Left hindlimb (tissue), 1 donor: ENCODE data around the gene ASPHD1.
"Not testable (repeated sequence)": the region's sequence is repeated elsewhere in the genome, so short reads cannot be mapped to it uniquely, and the experiment has no call there.

ENCODE experiments used
- DNase-seq: peaks from one replicate; pipeline ENCODE4 v3.0.0-alpha.2; 2018

The ASPHD1 gene

DNA sequence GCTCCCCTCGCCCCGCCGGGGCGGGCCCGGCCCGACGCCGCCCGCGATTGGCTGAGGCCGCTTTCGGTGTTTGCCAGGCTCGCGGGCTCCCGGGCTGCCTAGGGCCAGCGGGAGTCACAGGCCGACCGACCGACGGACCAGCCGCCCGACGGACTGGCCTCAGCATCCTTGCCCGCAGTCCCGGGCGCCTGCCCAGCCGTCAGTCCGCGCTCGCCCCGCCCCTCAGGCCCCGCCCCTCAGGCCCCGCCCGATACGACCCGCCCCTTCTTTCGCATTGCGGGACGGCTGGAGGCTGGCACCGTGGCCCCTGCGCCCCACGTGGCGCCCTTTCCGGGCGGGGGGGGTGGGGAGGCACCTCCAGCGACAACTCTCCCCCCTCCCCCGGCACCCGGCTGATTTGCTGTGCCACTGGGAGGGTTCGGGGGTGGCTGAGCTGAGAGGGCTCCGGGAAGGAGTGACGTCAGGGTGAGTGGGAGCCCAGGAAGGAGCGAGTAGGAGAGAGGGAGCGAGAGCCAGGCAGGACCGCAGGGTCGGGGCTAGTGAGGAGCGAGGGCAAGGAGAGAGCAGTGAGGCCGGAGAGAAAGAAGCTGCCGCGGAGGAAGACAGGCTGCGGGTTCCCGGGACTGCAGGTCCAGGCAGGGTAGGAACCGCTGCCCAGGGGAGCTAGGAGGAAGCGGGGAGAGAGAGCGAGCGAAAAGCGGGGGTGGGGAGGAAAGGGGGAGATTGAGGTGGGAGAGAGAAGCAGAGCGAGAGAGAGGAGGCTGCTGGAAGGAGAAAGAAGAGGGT, at the start of gene ASPHD1:
Gene ASPHD1, plus strand, starts transcription at position 387 of the 786 bp plus-strand sequence. CDS start 484 bp downstream, outside the sequence.
- peak; percentile 77 for DNase-seq

- DNase-seq: no peak
Observed at GRCh38 chr16:29850998-29851397, 49.3 kb upstream of the ASPHD1 start.

DNA sequence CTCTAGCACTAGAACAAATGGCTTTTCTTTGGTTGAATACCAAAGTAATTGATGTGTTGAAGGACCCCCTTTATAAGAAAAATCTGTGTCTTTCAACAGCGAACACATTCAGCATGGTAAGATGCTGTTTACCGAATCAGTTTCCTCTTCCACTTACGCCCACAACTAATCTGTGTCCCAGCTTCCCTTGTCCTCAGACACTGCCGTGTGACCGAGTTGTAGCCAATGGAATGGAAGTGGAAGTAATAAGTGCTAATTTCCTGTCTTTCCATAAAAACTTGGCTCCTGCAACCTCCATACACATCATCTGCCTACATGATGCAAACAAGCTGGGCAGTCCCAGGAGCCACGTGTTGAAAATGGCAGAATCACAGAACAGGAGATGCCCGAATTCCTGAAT, 47.6 kb upstream of the ASPHD1 start:
- DNase-seq: no peak

- DNase-seq: no peak
Observed at GRCh38 chr16:29854520-29855100, 45.7 kb upstream of the ASPHD1 start.

GRCh38 chr16:29857133-29857760, 43.0 kb upstream of the ASPHD1 start:
- no peak for DNase-seq

DNA sequence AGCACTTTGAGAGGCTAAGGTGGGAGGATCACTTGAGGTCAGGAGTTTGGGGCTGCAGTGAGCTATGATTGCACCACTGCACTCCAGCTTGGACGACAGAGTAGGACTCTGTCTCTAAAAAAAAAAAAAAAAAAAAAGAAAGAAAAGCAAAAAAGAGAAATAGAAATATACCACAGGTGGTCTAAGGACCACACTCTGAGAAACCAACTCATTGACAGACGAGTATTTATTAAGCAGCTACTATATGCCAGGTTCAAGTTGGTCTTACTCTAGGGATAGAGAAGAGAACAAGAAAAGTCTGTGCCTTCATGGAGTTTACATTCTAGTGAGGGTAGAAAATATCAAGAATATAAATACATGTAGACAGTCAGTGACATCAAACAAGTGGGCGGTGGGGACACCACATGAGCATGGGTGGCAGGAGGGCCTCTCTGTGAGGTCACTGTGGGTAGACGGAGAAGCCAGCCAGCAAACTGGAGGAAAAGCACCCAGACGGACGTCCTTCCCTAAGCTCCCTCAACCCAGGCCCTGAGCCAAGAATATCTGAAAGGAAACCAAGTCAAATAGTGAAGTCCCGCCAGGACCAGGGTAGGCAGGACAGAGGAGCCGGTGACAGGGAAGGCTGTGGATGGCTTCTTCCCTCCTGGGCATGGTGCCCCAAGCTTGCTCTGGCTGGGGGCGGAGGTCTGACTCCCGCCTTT, 42.0 kb upstream of the ASPHD1 start:
- no peak for DNase-seq

- no peak for DNase-seq
Observed at GRCh38 chr16:29858974-29859373, 41.3 kb upstream of the ASPHD1 start.

DNA sequence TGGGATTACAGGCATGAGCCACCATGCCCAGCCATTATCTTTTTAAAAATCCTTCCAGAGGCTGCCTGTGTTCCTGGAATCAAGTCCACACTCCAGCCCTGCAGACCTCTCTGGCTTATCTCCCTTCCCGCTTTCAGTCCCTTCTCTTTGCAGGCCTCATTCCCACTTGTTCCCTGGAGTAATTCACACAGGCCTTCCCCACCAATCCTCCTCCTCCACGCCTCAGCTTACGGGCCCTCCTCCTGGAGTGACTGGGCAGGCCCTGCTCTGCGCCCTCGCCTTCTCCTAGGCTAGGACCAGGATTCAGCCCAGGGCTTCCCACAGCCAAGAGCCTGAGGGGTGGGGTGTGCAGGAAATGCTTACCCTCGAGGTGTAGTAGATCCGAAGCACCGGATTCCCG, 40.1 kb upstream of the ASPHD1 start:
- no peak for DNase-seq

DNA sequence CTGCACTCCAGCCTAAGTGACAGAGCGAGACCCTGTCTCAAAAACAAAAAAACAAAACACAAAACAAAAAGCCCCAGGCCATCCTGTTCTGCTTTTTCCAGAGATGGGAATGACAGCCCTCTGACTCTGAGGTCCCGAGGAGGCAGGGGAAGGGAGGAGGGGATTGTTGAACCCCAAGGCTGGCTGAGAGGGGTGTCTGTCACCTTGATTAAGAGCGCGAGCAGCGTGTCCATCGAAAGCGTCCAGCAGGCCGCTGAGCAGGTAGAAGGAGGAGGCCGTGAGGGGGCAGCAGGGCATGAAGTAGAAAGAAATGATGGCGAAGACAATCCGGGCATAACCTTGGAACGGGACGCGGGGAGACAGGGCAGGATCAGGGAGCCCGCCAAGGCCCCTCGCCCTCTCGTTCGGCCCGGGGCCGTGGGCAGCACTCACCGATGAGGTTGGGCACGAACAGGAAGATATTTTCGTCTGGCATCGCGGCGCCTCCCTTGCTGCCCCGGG, 37.9 kb upstream of the ASPHD1 start:
- no peak for DNase-seq

- DNase-seq: peak; percentile 94
Observed at GRCh38 chr16:29862884-29863668, 37.2 kb upstream of the ASPHD1 start, which contains the start of gene CDIPT. CDIPT (minus strand) TSS chr16:29863226; CDS start chr16:29862857, 369 bp downstream.

DNA sequence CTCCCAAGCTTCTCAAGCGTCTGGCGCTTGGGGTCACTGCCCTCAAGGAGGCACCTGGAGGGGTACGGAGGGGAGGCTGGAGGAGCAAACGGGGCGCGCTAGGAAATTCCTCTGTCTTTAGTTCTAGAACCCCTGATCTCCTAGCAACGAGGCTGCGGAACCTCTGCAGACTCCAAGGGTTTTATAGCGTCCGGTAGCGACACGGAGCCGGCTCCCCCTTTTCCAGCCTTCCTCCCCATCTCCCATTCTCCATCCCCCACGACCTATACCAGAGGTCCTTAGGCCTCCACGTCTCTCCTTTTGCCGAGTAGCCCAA, 36.7 kb upstream of the ASPHD1 start:
- no peak for DNase-seq

- no peak for DNase-seq
Observed at GRCh38 chr16:29864205-29864604, 36.1 kb upstream of the ASPHD1 start.

- DNase-seq: no peak
Observed at GRCh38 chr16:29868396-29869009, 31.8 kb upstream of the ASPHD1 start.

DNA sequence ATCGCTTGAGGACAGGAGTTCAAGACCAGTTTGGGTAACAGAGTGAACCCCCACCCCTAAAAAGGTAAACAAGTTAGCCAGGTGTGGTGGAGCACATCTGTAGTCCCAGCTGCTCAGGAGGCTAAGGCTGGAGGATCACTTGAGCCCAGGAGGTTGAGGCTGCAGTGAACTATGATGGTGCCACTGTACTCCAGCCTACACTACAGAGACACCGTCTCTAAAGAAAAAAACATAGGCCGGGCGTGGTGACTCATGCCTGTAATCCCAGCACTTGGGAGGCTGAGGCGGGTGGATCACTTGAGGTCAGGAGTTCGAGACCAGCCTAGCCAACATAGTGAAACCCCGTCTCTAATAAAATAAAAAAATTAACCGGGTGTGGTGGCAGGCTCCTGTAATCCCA, 31.2 kb upstream of the ASPHD1 start:
- not testable (repeated sequence) for DNase-seq

- no peak for DNase-seq
Observed at GRCh38 chr16:29871822-29872546, 28.3 kb upstream of the ASPHD1 start.

DNA sequence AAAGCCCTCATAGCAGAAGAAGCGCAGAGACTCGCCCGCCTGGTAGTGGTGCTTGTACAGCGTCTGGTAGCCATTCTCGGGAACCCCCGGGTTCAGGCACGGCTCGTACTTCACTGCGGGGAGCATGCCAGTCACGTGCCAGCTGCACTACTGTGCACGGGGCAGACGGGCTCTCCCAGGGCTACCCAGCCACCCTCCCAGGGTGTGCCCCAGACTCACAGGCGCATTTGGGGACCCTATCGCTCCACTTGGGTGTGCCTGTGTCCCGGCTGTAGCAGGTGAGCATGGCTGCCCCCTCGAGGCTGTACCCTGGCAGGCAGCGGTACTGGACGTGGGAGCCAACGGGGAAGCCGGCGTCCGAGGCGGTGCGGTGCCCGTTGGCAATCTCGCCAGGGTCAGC, 27.0 kb upstream of the ASPHD1 start:
- DNase-seq: no peak

DNA sequence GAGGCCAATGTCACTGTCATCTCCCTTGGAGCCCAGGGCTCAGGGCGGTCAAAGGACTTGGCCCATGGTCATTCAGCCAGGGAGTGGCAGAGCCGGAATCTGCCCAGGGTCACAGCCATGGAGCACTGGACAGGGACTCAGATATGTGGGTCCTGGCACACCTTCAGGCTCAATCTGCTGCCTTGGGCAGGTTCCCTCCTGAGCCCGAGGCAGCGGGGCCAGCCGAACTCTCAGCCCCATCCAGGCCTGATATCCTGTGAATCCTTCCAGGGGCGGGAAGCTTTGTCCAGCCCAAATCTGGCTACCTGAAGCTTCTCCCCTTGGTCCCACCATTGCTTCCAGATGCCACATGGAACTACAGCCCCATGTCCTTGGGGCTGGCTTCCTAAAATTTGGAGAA, 25.1 kb upstream of the ASPHD1 start:
- no peak for DNase-seq

DNA sequence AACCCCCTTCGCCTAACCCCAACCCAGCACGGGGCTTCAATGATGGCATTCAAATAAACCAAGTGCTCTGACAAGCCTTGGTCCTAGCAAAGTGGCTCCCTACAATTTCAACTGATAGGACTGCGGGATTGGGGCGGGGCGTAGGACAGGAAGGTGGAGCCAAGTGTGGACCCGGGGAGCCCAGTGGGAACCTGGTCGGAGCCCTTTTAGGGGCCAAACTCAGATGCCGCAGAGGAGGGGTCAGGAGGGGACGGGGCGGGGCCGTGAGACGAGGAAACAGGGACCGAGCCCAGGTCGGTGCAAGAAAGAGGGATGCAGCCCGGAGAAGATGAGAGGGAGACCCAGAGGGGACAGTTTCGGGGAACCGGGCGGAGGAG, 24.1 kb upstream of the ASPHD1 start:
- DNase-seq: no peak

- DNase-seq: no peak
Observed at GRCh38 chr16:29876594-29877249, 23.6 kb upstream of the ASPHD1 start.

DNA sequence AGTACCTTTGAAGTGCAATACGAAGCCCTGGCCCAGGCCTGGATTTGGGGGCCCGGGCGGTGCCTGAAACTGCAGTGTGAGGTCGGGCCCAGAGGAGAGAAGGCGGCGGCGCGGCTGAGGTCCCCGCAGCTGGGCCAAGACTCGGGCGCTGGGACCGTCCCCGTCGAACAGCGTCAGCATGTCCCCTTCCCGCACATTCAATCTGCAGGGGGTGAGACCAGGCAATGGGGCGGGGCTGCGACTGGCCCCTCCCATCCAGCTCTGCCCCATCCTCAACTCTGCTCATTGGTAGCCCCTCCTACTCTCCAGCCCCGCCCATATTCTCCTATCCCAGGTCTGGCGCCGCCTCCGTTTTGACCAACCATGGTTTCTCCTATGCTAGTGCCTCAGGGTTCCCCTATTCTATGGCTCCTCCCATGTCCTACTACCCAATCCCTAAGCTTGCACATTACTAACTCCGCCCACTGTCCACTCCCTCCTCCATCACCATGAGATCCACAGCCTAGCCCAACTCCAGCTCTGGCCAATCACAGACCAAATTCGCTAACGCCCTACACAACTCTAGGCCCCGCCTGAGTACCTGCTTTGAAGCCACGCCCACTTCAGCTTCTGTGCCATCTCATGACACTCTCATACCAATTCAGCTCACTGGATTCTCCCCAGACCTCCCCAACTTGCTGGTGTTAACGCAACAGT, 22.9 kb upstream of the ASPHD1 start:
- no peak for DNase-seq
